ENCODE data around the gene SCGB1D2.
A peak's percentile ranks its signal among the peaks of the same experiment; 100 is the strongest.
"Not testable (repeated sequence)": the region's sequence is repeated elsewhere in the genome, so short reads cannot be mapped to it uniquely, and the experiment has no call there.

SCGB1D2 gene, protein sequence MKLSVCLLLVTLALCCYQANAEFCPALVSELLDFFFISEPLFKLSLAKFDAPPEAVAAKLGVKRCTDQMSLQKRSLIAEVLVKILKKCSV

GRCh38 chr11:62242021-62242420 is at the start of gene SCGB1D2:
SCGB1D2 (plus strand) TSS chr11:62242239; CDS start chr11:62242308, 69 bp downstream.
- no peak within 1 kb of the TSS for H3K9ac ChIP-seq
- peaks cover 4% of the 10 kb centered on the region for H3K4me1 ChIP-seq
- TF ChIP-seq, protein P1, sequence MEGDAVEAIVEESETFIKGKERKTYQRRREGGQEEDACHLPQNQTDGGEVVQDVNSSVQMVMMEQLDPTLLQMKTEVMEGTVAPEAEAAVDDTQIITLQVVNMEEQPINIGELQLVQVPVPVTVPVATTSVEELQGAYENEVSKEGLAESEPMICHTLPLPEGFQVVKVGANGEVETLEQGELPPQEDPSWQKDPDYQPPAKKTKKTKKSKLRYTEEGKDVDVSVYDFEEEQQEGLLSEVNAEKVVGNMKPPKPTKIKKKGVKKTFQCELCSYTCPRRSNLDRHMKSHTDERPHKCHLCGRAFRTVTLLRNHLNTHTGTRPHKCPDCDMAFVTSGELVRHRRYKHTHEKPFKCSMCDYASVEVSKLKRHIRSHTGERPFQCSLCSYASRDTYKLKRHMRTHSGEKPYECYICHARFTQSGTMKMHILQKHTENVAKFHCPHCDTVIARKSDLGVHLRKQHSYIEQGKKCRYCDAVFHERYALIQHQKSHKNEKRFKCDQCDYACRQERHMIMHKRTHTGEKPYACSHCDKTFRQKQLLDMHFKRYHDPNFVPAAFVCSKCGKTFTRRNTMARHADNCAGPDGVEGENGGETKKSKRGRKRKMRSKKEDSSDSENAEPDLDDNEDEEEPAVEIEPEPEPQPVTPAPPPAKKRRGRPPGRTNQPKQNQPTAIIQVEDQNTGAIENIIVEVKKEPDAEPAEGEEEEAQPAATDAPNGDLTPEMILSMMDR (IDR thresholded peaks at IDR 0.05) = no peak
- H2AFZ ChIP-seq = no peak within 1 kb of the TSS
- no peaks in the 10 kb centered on the region for H3K79me2 ChIP-seq
- H3K36me3 ChIP-seq (ENCODE audit: control insufficient read depth, insufficient read depth, low read length) = no peaks in the 10 kb centered on the region
- H3K27me3 ChIP-seq (ENCODE audit: control insufficient read depth, insufficient read depth, low read length) = no peaks in the 10 kb centered on the region
- no peak within 1 kb of the TSS for H3K4me2 ChIP-seq (ENCODE audit: low read length)
- no peak within 1 kb of the TSS for H3K4me3 ChIP-seq (ENCODE audit: low read depth, low read length)
- H3K9me3 ChIP-seq (ENCODE audit: control insufficient read depth, low read length) = no peaks in the 10 kb centered on the region
- peak within 1 kb of the TSS; percentile 15 for H3K27ac ChIP-seq

DNA sequence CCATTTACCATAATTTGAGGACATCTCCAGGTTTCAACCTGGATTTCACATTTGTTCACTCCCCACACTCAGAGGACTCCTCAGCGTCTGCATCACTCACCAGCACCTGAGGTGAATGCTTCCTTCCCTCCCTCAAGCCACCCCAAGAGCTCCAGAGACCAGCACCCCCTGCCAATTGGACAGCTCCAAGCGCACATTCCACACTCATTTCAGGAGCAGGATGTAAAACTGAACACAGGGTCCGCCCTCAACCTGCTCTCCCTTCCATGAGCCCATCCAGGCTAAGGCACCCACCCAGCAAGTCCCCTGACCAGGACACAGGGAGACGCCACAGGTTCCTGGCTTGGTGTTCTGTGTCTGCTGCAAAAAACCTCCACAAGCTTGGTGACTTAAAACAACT is 48.1 kb upstream of the SCGB1D2 start:
- H3K4me1 ChIP-seq = no peaks in the 10 kb centered on the region
- no peaks in the 10 kb centered on the region for H3K79me2 ChIP-seq
- no peak overlapping the region for H3K9ac ChIP-seq
- H3K4me2 ChIP-seq (ENCODE audit: low read length) = no peak overlapping the region
- H3K27ac ChIP-seq = no peak overlapping the region
- TF ChIP-seq, protein P1 (IDR thresholded peaks at IDR 0.05) = no peak
- H3K27me3 ChIP-seq (ENCODE audit: control insufficient read depth, insufficient read depth, low read length) = no peaks in the 10 kb centered on the region
- no peaks in the 10 kb centered on the region for H3K9me3 ChIP-seq (ENCODE audit: control insufficient read depth, low read length)
- H2AFZ ChIP-seq = no peak overlapping the region
- no peaks in the 10 kb centered on the region for H3K36me3 ChIP-seq (ENCODE audit: control insufficient read depth, insufficient read depth, low read length)
- no peak overlapping the region for H3K4me3 ChIP-seq (ENCODE audit: low read depth, low read length)

DNA sequence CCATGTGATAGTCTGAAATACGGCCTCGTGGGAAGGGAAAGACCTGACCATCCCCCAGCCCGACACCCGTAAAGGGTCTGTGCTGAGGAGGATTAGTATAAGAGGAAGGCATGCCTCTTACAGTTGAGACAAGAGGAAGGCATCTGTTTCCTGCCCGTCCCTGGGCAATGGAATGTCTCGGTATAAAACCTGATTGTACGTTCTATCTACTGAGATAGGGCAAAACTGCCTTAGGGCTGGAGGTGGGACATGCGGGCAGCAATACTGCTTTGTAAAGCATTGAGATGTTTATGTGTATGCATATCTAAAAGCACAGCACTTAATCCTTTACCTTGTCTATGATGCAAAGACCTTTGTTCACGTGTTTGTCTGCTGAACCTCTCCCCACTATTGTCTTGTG is 47.0 kb upstream of the SCGB1D2 start:
- not testable (repeated sequence) for H3K4me2 ChIP-seq (ENCODE audit: low read length); H3K9me3 ChIP-seq (ENCODE audit: control insufficient read depth, low read length); H3K36me3 ChIP-seq (ENCODE audit: control insufficient read depth, insufficient read depth, low read length); H3K9ac ChIP-seq; H3K4me1 ChIP-seq; H3K27ac ChIP-seq; H3K79me2 ChIP-seq; H3K27me3 ChIP-seq (ENCODE audit: control insufficient read depth, insufficient read depth, low read length); H3K4me3 ChIP-seq (ENCODE audit: low read depth, low read length); H2AFZ ChIP-seq

DNA sequence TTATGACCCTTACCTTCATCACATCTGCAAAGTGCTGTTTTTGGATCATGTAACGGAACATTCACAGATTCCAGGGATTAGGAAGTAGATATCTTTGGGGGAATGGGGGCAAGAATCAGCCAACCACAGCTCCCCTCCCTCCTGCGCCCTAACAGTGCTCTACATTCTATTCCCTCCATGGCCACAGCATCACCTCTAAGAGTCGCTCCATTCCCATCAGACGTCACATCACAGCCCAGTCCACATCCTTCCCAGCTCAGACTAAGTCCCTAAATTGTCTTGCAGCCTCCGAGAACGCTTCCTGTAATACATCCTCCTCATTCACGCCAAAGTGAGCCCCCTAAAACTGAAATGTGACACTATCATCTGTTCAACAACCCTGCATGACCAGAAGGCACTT is 46.1 kb upstream of the SCGB1D2 start:
- Histone ChIP-seq H3K9ac (no peak overlapping the region), H3K4me3 (ENCODE audit: low read depth, low read length) (no peak overlapping the region), H3K79me2 (no peaks in the 10 kb centered on the region), H3K4me1 (no peaks in the 10 kb centered on the region), H3K36me3 (ENCODE audit: control insufficient read depth, insufficient read depth, low read length) (no peaks in the 10 kb centered on the region), H3K27ac (no peak overlapping the region), H3K4me2 (ENCODE audit: low read length) (no peak overlapping the region), H3K9me3 (ENCODE audit: control insufficient read depth, low read length) (no peaks in the 10 kb centered on the region), H2AFZ (no peak overlapping the region), H3K27me3 (ENCODE audit: control insufficient read depth, insufficient read depth, low read length) (no peaks in the 10 kb centered on the region)
- TF ChIP-seq, protein P1 (IDR thresholded peaks at IDR 0.05) = no peak

DNA sequence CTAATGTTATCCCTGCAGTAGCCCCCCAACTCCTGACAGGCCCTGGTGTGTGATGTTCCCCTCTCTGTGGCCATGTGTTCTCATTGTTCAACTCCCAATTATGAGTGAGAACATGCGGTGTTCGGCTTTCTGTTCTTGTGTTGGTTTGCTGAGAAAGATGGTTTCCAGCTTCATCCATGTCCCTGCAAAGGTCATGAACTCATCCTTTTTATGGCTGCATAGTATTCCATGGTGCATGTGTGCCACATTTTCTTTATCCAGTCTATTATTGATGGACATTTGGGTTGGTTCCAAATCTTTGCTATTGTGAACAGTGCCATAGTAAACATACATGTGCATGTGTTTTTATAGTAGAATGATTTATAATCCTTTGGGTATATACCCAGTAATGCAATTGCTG is 44.6 kb upstream of the SCGB1D2 start:
- not testable (repeated sequence) for H3K9me3 ChIP-seq (ENCODE audit: control insufficient read depth, low read length); H3K27ac ChIP-seq; H3K9ac ChIP-seq; H3K4me3 ChIP-seq (ENCODE audit: low read depth, low read length); H3K4me2 ChIP-seq (ENCODE audit: low read length); H3K79me2 ChIP-seq; H2AFZ ChIP-seq; H3K27me3 ChIP-seq (ENCODE audit: control insufficient read depth, insufficient read depth, low read length); H3K4me1 ChIP-seq; H3K36me3 ChIP-seq (ENCODE audit: control insufficient read depth, insufficient read depth, low read length)

- Histone ChIP-seq H3K9me3 (ENCODE audit: control insufficient read depth, low read length) (no peaks in the 10 kb centered on the region), H3K36me3 (ENCODE audit: control insufficient read depth, insufficient read depth, low read length) (no peaks in the 10 kb centered on the region), H3K9ac (no peak overlapping the region), H3K4me2 (ENCODE audit: low read length) (no peak overlapping the region), H3K27ac (no peak overlapping the region), H3K4me3 (ENCODE audit: low read depth, low read length) (no peak overlapping the region), H3K79me2 (no peaks in the 10 kb centered on the region), H3K27me3 (ENCODE audit: control insufficient read depth, insufficient read depth, low read length) (no peaks in the 10 kb centered on the region), H2AFZ (no peak overlapping the region), H3K4me1 (peaks cover 2% of the 10 kb centered on the region)
- TF ChIP-seq, protein P1 (IDR thresholded peaks at IDR 0.05) = no peak
Measured at GRCh38 chr11:62201376-62201775, 40.7 kb upstream of the SCGB1D2 start.

Data from parathyroid adenoma (tissue), 2 donors.